CD4-positive, alpha-beta memory T cell (primary cell): ENCODE data around the gene SPSB1. TPM values are rescaled to one million over a fixed set of nuclear protein-coding genes. Genes with fewer than 3 reads are reported as not detected.

Source experiments
- CTCF ChIA-PET: fragments of 350-600 bp; sonication (Branson Sonifier 250); formaldehyde crosslinking; loops from one replicate; lab custom pipeline; 2021; ENCODE audit warnings: inconsistent platforms; ENCODE audit not compliant: partially characterized antibody; lab: Charles Lee
- POLR2A ChIA-PET: fragments of 350-600 bp; sonication (Branson Sonifier 250); formaldehyde crosslinking; loops from one replicate; lab custom pipeline; 2021; ENCODE audit not compliant: partially characterized antibody; lab: Charles Lee
- DNase-seq, 5 donors: peaks; one replicate each; pipeline versions ENCODE4 v3.0.0 to v3.0.0-alpha.2; 2020 to 2022; ENCODE audit warnings: mixed read lengths in 1 of 5
- H3K27ac ChIP-seq: one replicate; pipeline ENCODE4 v1.7.0; 2013; ENCODE audit warnings: low read depth, low read length
- H3K27me3 ChIP-seq: 2 replicates; pipeline ENCODE4 v1.7.0; 2013; ENCODE audit warnings: mild to moderate bottlenecking, low read length, moderate library complexity; ENCODE audit not compliant: insufficient read depth
- H3K36me3 ChIP-seq: 2 replicates; pipeline ENCODE4 v1.7.0; 2013; ENCODE audit warnings: mild to moderate bottlenecking, low read length, moderate library complexity; ENCODE audit not compliant: insufficient read depth
- H3K4me1 ChIP-seq: 2 replicates; pipeline ENCODE4 v1.7.0; 2013; ENCODE audit warnings: mild to moderate bottlenecking, low read length, moderate library complexity; ENCODE audit not compliant: insufficient read depth
- H3K4me3 ChIP-seq, 2 donors: one replicate each; pipeline ENCODE4 v1.7.0; 2013; ENCODE audit warnings: low read length in 2 of 2, mild to moderate bottlenecking in 1 of 2
- H3K9me3 ChIP-seq, 2 donors: one replicate each; pipeline ENCODE4 v1.7.0; 2013; ENCODE audit warnings: low read length in 2 of 2, control low read depth in 1 of 2; ENCODE audit not compliant: control insufficient read depth in 1 of 2
- H3K27ac Mint-ChIP-seq, 7 donors: one replicate each; pipeline ENCODE4 v1.8.0; 2020 to 2021; ENCODE audit warnings: mixed read lengths in 7 of 7, mild to moderate bottlenecking in 6 of 7, inconsistent platforms in 3 of 7, moderate library complexity in 3 of 7
- H3K27me3 Mint-ChIP-seq, 2 donors: one replicate each; pipeline ENCODE4 v1.8.0; 2020 to 2021; ENCODE audit warnings: mixed read lengths in 2 of 2
- H3K36me3 Mint-ChIP-seq, 2 donors: one replicate each; pipeline ENCODE4 v1.8.0; 2020 to 2021; ENCODE audit warnings: mixed read lengths in 2 of 2, inconsistent platforms in 1 of 2, mild to moderate bottlenecking in 1 of 2
- H3K4me1 Mint-ChIP-seq, 4 donors: one replicate each; pipeline ENCODE4 v1.8.0; 2020 to 2021; ENCODE audit warnings: mixed read lengths in 4 of 4, mild to moderate bottlenecking in 1 of 4
- H3K4me3 Mint-ChIP-seq, 8 donors: one replicate each; pipeline ENCODE4 v1.8.0; 2020 to 2021; ENCODE audit warnings: mixed read lengths in 8 of 8, mild to moderate bottlenecking in 7 of 8, moderate library complexity in 6 of 8, inconsistent platforms in 3 of 8
- H3K9me3 Mint-ChIP-seq, 8 donors: one replicate each; pipeline ENCODE4 v1.8.0; 2020 to 2021; ENCODE audit warnings: mixed read lengths in 8 of 8, mild to moderate bottlenecking in 5 of 8, inconsistent platforms in 3 of 8, moderate library complexity in 1 of 8
- intact Hi-C: fragments of 100-400 bp; cut with micrococcal nuclease; formaldehyde crosslinking; loops from one replicate; pipeline ENCODE4 v1.15.1; 2023
- polyA plus RNA-seq, 2 donors: library from polyadenylated mRNA; unstranded; fragments of 300-500 nt; fragmentation: Illumina TruSeq; gene quantifications; one replicate each; pipeline ENCODE4 v1.2.3, GENCODE V29; 2021
- total RNA-seq, 2 experiments: library from RNA; stranded (reverse); gene quantifications; one replicate each; pipeline ENCODE4 v1.2.3, GENCODE V29; 2021

The SPSB1 gene
- total and polyA plus RNA-seq, 4 experiments from 2014 or later, result 2.8 to 4.5 (median 3.7) TPM

- Histone ChIP-seq H3K27ac (no peak overlapping the region), H3K9me3 (no peaks in the 10 kb centered on the region), H3K4me1 (peaks cover 11% of the 10 kb centered on the region), H3K36me3 (no peaks in the 10 kb centered on the region), H3K27me3 (no peaks in the 10 kb centered on the region), H3K4me3 (no peak overlapping the region)
- no peak for DNase-seq
- intact Hi-C loops, result no loop called here
- peaks cover 15 to 28% (median 21%) of the 10 kb centered on the region in 4 donors for H3K4me1 Mint-ChIP-seq
- CTCF ChIA-PET, result no interaction called here
- no peaks in the 10 kb centered on the region for H3K36me3 Mint-ChIP-seq
- POLR2A ChIA-PET, result no interaction called here
- H3K9me3 Mint-ChIP-seq, result peaks cover 0 to 1% (median 0%) of the 10 kb centered on the region in 8 donors
- no peak overlapping the region for H3K4me3 Mint-ChIP-seq
- no peaks in the 10 kb centered on the region for H3K27me3 Mint-ChIP-seq
- H3K27ac Mint-ChIP-seq, result no peak overlapping the region
Observed at GRCh38 chr1:9313576-9313975, 20.9 kb downstream of the SPSB1 start.

GRCh38 chr1:9314111-9314510 lies 21.4 kb downstream of the SPSB1 start:
- intact Hi-C loops, result no loop called here
- POLR2A ChIA-PET, result no interaction called here
- H3K4me3 ChIP-seq, result no peak overlapping the region
- no peak for DNase-seq
- no peak overlapping the region for H3K27ac ChIP-seq
- H3K36me3 Mint-ChIP-seq, result no peaks in the 10 kb centered on the region
- H3K9me3 ChIP-seq, result no peaks in the 10 kb centered on the region
- peaks cover 0 to 1% (median 0%) of the 10 kb centered on the region in 8 donors for H3K9me3 Mint-ChIP-seq
- peaks cover 15 to 28% (median 19%) of the 10 kb centered on the region in 4 donors for H3K4me1 Mint-ChIP-seq
- peak overlapping the region in 1 of 7 donors; percentile 27 for H3K27ac Mint-ChIP-seq
- no peaks in the 10 kb centered on the region for H3K27me3 Mint-ChIP-seq
- CTCF ChIA-PET, result interaction anchor here (1.5 kb wide), 1 partner anchor 24 kb away, joined by 4 read pairs; no protein-coding TSS in a partner anchor
- peaks cover 11% of the 10 kb centered on the region for H3K4me1 ChIP-seq
- H3K36me3 ChIP-seq, result no peaks in the 10 kb centered on the region
- no peaks in the 10 kb centered on the region for H3K27me3 ChIP-seq
- H3K4me3 Mint-ChIP-seq, result peak overlapping the region in 1 of 8 donors; percentile 13

- peaks cover 15 to 28% (median 18%) of the 10 kb centered on the region in 4 donors for H3K4me1 Mint-ChIP-seq
- Histone ChIP-seq H3K27ac (no peak overlapping the region), H3K27me3 (no peaks in the 10 kb centered on the region), H3K36me3 (no peaks in the 10 kb centered on the region), H3K4me1 (peaks cover 11% of the 10 kb centered on the region), H3K4me3 (no peak overlapping the region), H3K9me3 (no peaks in the 10 kb centered on the region)
- POLR2A ChIA-PET, result interaction anchor here (1.0 kb wide), 1 partner anchor 112 kb away, joined by 3 read pairs; no protein-coding TSS in a partner anchor
- peaks cover 0 to 1% (median 0%) of the 10 kb centered on the region in 8 donors for H3K9me3 Mint-ChIP-seq
- peak overlapping the region in 3 of 7 donors; percentile 27 to 68 (median 51) for H3K27ac Mint-ChIP-seq
- intact Hi-C loops, result no loop called here
- DNase-seq, result no peak
- no peaks in the 10 kb centered on the region for H3K36me3 Mint-ChIP-seq
- CTCF ChIA-PET, result interaction anchor here (1.2 to 1.5 kb wide), 2 partner anchors 25 to 141 kb away, joined by 4 to 6 read pairs; no protein-coding TSS in a partner anchor
- H3K4me3 Mint-ChIP-seq, result peak overlapping the region in 7 of 8 donors; percentile 13 to 65 (median 49)
- no peaks in the 10 kb centered on the region for H3K27me3 Mint-ChIP-seq
Observed at GRCh38 chr1:9314711-9315379, 22.2 kb downstream of the SPSB1 start.

- H3K36me3 Mint-ChIP-seq, result no peaks in the 10 kb centered on the region
- intact Hi-C loops, result no loop called here
- H3K27me3 Mint-ChIP-seq, result no peaks in the 10 kb centered on the region
- H3K4me3 Mint-ChIP-seq, result peak overlapping the region in 7 of 8 donors; percentile 13 to 65 (median 49)
- H3K27ac ChIP-seq, result no peak overlapping the region
- no peak overlapping the region for H3K4me3 ChIP-seq
- H3K9me3 ChIP-seq, result no peaks in the 10 kb centered on the region
- ChIA-PET POLR2A (interaction anchor here (1.0 kb wide), 1 partner anchor 111 kb away, joined by 3 read pairs; no protein-coding TSS in a partner anchor), CTCF (interaction anchor here (1.2 to 1.5 kb wide), 2 partner anchors 26 to 140 kb away, joined by 4 to 6 read pairs; no protein-coding TSS in a partner anchor)
- H3K4me1 ChIP-seq, result peaks cover 11% of the 10 kb centered on the region
- DNase-seq, result peak in 1 of 5 donors; percentile 5
- peaks cover 0 to 1% (median 0%) of the 10 kb centered on the region in 8 donors for H3K9me3 Mint-ChIP-seq
- no peaks in the 10 kb centered on the region for H3K36me3 ChIP-seq
- peaks cover 15 to 28% (median 17%) of the 10 kb centered on the region in 4 donors for H3K4me1 Mint-ChIP-seq
- no peaks in the 10 kb centered on the region for H3K27me3 ChIP-seq
- peak overlapping the region in 5 of 7 donors; percentile 7 to 74 (median 51) for H3K27ac Mint-ChIP-seq
Observed at GRCh38 chr1:9315411-9316079, 22.9 kb downstream of the SPSB1 start.

- intact Hi-C loops, result no loop called here
- H3K4me3 Mint-ChIP-seq, result peak overlapping the region in 2 of 8 donors; percentile 29 to 55
- Histone ChIP-seq H3K27me3 (no peaks in the 10 kb centered on the region), H3K27ac (no peak overlapping the region), H3K4me3 (no peak overlapping the region), H3K4me1 (peaks cover 11% of the 10 kb centered on the region), H3K36me3 (no peaks in the 10 kb centered on the region), H3K9me3 (no peaks in the 10 kb centered on the region)
- peaks cover 0 to 1% (median 0%) of the 10 kb centered on the region in 8 donors for H3K9me3 Mint-ChIP-seq
- CTCF ChIA-PET, result no interaction called here
- H3K27ac Mint-ChIP-seq, result peak overlapping the region in 1 of 7 donors; percentile 74
- H3K27me3 Mint-ChIP-seq, result no peaks in the 10 kb centered on the region
- no peaks in the 10 kb centered on the region for H3K36me3 Mint-ChIP-seq
- H3K4me1 Mint-ChIP-seq, result peaks cover 15 to 28% (median 17%) of the 10 kb centered on the region in 4 donors
- DNase-seq, result no peak
- POLR2A ChIA-PET, result no interaction called here
Observed at GRCh38 chr1:9316080-9316444, 23.4 kb downstream of the SPSB1 start.

- no peak for DNase-seq
- CTCF ChIA-PET, result no interaction called here
- Mint-ChIP-seq H3K27me3 (no peaks in the 10 kb centered on the region), H3K27ac (no peak overlapping the region), H3K9me3 (peaks cover 0 to 1% (median 0%) of the 10 kb centered on the region in 8 donors), H3K36me3 (no peaks in the 10 kb centered on the region), H3K4me3 (no peak overlapping the region), H3K4me1 (peaks cover 15 to 28% (median 17%) of the 10 kb centered on the region in 4 donors)
- Histone ChIP-seq H3K9me3 (no peaks in the 10 kb centered on the region), H3K27ac (no peak overlapping the region), H3K4me1 (peaks cover 11% of the 10 kb centered on the region), H3K4me3 (no peak overlapping the region), H3K36me3 (no peaks in the 10 kb centered on the region), H3K27me3 (no peaks in the 10 kb centered on the region)
- POLR2A ChIA-PET, result no interaction called here
- intact Hi-C loops, result no loop called here
Observed at GRCh38 chr1:9316512-9316911, 23.8 kb downstream of the SPSB1 start.

- no peaks in the 10 kb centered on the region for H3K9me3 ChIP-seq
- peaks cover 11% of the 10 kb centered on the region for H3K4me1 ChIP-seq
- H3K4me3 Mint-ChIP-seq, result no peak overlapping the region
- ChIA-PET POLR2A (no interaction called here), CTCF (no interaction called here)
- no peaks in the 10 kb centered on the region for H3K36me3 ChIP-seq
- H3K36me3 Mint-ChIP-seq, result no peaks in the 10 kb centered on the region
- H3K4me1 Mint-ChIP-seq, result peaks cover 15 to 28% (median 18%) of the 10 kb centered on the region in 4 donors
- no peak overlapping the region for H3K4me3 ChIP-seq
- H3K27ac ChIP-seq, result no peak overlapping the region
- peak overlapping the region in 1 of 7 donors; percentile 70 for H3K27ac Mint-ChIP-seq
- intact Hi-C loops, result no loop called here
- no peaks in the 10 kb centered on the region for H3K27me3 Mint-ChIP-seq
- peaks cover 0 to under 1% (median 0%) of the 10 kb centered on the region in 8 donors for H3K9me3 Mint-ChIP-seq
- H3K27me3 ChIP-seq, result no peaks in the 10 kb centered on the region
- no peak for DNase-seq
Observed at GRCh38 chr1:9317072-9317471, 24.4 kb downstream of the SPSB1 start.
